GM06990 (cell line): ENCODE data around the gene PRMT1.

ENCODE experiments used
- DNase-seq: peaks from one replicate; pipeline ENCODE4 v3.0.0-alpha.2; 2011; ENCODE audit not compliant: insufficient read length; ENCODE audit errors: extremely low read depth
- H3K27me3 ChIP-seq: replicated peaks from 2 replicates; pipeline ENCODE4 v1.6.0; 2011; ENCODE audit warnings: low read length; ENCODE audit not compliant: control insufficient read depth, insufficient read depth
- H3K36me3 ChIP-seq: 2 replicates; pipeline ENCODE4 v1.5.1; 2011; ENCODE audit warnings: low read length; ENCODE audit not compliant: control insufficient read depth, insufficient read depth
- H3K4me3 ChIP-seq: replicated peaks from 2 replicates; pipeline ENCODE4 v1.5.1; 2011; ENCODE audit warnings: low read depth, mild to moderate bottlenecking, control low read depth, low read length
- TF ChIP-seq, protein P1 (sequence below): IDR thresholded peaks from 2 replicates; pipeline ENCODE4 v1.5.1; 2011; ENCODE audit warnings: low read length, control low read depth, mild to moderate bottlenecking, inconsistent platforms; ENCODE audit not compliant: insufficient read depth, poor library complexity, severe bottlenecking

PRMT1 gene

GRCh38 chr19:49672131-49672919 is 4.7 kb upstream of the PRMT1 start:
- Histone ChIP-seq H3K27me3 (no peaks in the 10 kb centered on the region), H3K4me3 (no peak overlapping the region), H3K36me3 (peaks cover 3% of the 10 kb centered on the region)
- peak; percentile 77 for DNase-seq
- TF ChIP-seq, protein P1, sequence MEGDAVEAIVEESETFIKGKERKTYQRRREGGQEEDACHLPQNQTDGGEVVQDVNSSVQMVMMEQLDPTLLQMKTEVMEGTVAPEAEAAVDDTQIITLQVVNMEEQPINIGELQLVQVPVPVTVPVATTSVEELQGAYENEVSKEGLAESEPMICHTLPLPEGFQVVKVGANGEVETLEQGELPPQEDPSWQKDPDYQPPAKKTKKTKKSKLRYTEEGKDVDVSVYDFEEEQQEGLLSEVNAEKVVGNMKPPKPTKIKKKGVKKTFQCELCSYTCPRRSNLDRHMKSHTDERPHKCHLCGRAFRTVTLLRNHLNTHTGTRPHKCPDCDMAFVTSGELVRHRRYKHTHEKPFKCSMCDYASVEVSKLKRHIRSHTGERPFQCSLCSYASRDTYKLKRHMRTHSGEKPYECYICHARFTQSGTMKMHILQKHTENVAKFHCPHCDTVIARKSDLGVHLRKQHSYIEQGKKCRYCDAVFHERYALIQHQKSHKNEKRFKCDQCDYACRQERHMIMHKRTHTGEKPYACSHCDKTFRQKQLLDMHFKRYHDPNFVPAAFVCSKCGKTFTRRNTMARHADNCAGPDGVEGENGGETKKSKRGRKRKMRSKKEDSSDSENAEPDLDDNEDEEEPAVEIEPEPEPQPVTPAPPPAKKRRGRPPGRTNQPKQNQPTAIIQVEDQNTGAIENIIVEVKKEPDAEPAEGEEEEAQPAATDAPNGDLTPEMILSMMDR: peak; percentile 99

GRCh38 chr19:49676136-49676783 is 811 bp upstream of the PRMT1 start:
- Histone ChIP-seq H3K36me3 (peaks cover 3% of the 10 kb centered on the region), H3K27me3 (no peaks in the 10 kb centered on the region), H3K4me3 (peak overlapping the region; percentile 88)
- TF ChIP-seq, protein P1: no peak
- no peak for DNase-seq

DNA sequence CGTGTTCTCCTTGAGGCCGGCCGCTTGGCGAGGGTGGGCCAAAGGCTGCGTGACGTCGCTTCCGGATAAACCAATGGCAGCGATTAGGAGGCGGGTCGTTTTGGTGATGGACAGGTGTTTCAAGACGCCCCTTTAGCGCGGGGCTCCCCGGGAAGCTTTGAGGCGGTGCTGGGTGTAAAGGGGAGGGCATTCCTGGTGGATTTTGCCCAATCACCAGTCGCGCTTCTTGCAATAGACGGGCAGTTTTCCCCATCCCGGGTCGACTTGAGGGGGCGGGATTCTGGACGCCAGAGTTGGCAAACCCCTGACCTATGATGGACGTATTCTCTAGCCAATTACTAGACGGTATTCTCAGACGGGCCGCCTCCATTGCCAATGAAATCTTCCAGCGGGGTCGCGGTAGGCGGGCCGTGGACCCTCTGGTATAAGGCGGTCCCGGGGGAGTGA is 264 bp upstream of the PRMT1 start:
- TF ChIP-seq, protein P1: no peak
- DNase-seq: peak; percentile 99
- peak overlapping the region; percentile 99 for H3K4me3 ChIP-seq
- H3K27me3 ChIP-seq: no peaks in the 10 kb centered on the region
- H3K36me3 ChIP-seq: peaks cover 5% of the 10 kb centered on the region

- Histone ChIP-seq H3K36me3 (peaks cover 11% of the 10 kb centered on the region), H3K4me3 (peak overlapping the region; percentile 99), H3K27me3 (no peaks in the 10 kb centered on the region)
- DNase-seq: peak; percentile 74
- TF ChIP-seq, protein P1: peak; percentile 61
Observed at GRCh38 chr19:49677901-49678674, 1.0 kb downstream of the PRMT1 start.

- no peaks in the 10 kb centered on the region for H3K27me3 ChIP-seq
- no peak for DNase-seq
- TF ChIP-seq, protein P1: no peak
- H3K36me3 ChIP-seq: peaks cover 17% of the 10 kb centered on the region
- peak overlapping the region; percentile 60 for H3K4me3 ChIP-seq
Observed at GRCh38 chr19:49678985-49679770, 2.1 kb downstream of the PRMT1 start.
